Large intestine (tissue), 3 donors: Measurements from ENCODE around the gene TPRG1. TPM values are rescaled to one million over a fixed set of nuclear protein-coding genes. Genes with fewer than 3 reads are reported as not detected.

Source experiments
- DNase-seq, 2 donors: peaks; one replicate each; pipeline versions ENCODE4 v3.0.0 to v3.0.0-alpha.2; 2013
- H3K27ac ChIP-seq: one replicate; pipeline ENCODE4 v1.5.1; 2013; ENCODE audit warnings: low read length
- H3K27me3 ChIP-seq: 2 replicates; pipeline ENCODE4 v1.6.1; 2013; ENCODE audit warnings: low read length; ENCODE audit not compliant: control insufficient read depth, insufficient read depth
- H3K36me3 ChIP-seq: 2 replicates; pipeline ENCODE4 v1.6.1; 2013; ENCODE audit warnings: low read length; ENCODE audit not compliant: control insufficient read depth, insufficient read depth
- H3K4me1 ChIP-seq: one replicate; pipeline ENCODE4 v1.6.1; 2013; ENCODE audit warnings: low read length; ENCODE audit not compliant: control insufficient read depth, insufficient read depth
- H3K4me3 ChIP-seq: one replicate; pipeline ENCODE4 v1.5.1; 2013; ENCODE audit warnings: low read length
- H3K9me3 ChIP-seq: one replicate; pipeline ENCODE4 v1.6.1; 2013; ENCODE audit warnings: mild to moderate bottlenecking, low read depth, low read length, moderate library complexity; ENCODE audit not compliant: control insufficient read depth
- WGBS: methylation state at CpG from one replicate; pipeline ENCODE4 v1.1.5; 2013; ENCODE audit warnings: low lambda C conversion rate; ENCODE audit not compliant: insufficient coverage; 5-methylcytosine and 5-hydroxymethylcytosine counted together
- polyA plus RNA-seq: library from polyadenylated mRNA; unstranded; fragments of 120-200 nt; gene quantifications from one replicate; pipeline ENCODE4 v1.2.1, GENCODE V29; 2013

The TPRG1 gene
- polyA plus RNA-seq, 1 donor: 0.64 TPM

DNA sequence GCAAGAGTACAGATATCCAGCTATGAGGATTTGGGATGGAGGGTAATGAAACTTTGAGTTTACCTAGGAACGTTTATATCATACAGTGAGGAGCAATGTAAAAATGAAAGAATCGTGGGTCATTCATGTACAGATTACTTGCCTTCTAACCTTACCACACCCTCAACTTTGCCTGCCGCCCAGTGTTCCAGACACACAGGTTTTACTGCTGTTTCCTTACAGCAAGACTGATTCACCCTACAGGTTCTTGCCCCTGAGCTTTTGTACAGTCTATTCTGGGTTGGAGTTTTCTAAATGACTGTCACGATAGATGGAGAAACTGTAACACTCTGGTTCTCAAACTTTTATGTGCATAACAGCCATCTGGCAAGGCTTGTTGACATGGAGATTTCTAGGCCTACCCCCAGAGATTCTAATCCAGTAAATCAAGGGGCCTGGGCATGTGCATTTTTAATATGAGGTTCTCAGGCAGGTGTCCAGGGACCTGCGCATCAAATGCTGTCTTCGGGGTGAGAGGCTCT, 6.6 kb upstream of the TPRG1 start:
- WGBS: 73% methylated on average over 3 of the region's 6 CpGs
- Histone ChIP-seq H3K27me3 (no peaks in the 10 kb centered on the region), H3K4me3 (no peak overlapping the region), H3K9me3 (no peaks in the 10 kb centered on the region), H3K4me1 (no peaks in the 10 kb centered on the region), H3K27ac (no peak overlapping the region), H3K36me3 (no peaks in the 10 kb centered on the region)
- no peak for DNase-seq

DNA sequence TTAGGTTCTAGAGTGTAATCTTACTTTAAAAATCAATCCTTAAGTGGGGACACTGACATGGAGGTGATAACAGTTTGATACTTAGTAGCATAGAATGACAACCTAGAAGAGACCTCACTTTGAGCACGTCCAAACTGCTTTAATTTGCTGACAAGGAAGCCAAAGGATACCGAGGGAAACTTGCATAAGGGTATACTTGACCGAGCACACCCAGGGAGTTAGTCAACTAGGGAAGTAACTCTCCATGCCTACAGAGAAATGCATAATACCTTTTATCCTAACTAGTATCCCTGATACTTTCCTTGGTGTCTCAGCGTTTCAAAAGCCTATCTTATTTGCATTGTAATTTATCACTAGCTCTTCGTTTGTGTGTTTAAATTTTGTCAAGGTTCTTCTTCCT, 5.5 kb upstream of the TPRG1 start:
- Histone ChIP-seq H3K36me3 (no peaks in the 10 kb centered on the region), H3K27ac (no peak overlapping the region), H3K9me3 (no peaks in the 10 kb centered on the region), H3K4me1 (no peaks in the 10 kb centered on the region), H3K27me3 (no peaks in the 10 kb centered on the region), H3K4me3 (no peak overlapping the region)
- DNase-seq: no peak
- WGBS: 63% methylated on average over 2 of the region's 5 CpGs

DNA sequence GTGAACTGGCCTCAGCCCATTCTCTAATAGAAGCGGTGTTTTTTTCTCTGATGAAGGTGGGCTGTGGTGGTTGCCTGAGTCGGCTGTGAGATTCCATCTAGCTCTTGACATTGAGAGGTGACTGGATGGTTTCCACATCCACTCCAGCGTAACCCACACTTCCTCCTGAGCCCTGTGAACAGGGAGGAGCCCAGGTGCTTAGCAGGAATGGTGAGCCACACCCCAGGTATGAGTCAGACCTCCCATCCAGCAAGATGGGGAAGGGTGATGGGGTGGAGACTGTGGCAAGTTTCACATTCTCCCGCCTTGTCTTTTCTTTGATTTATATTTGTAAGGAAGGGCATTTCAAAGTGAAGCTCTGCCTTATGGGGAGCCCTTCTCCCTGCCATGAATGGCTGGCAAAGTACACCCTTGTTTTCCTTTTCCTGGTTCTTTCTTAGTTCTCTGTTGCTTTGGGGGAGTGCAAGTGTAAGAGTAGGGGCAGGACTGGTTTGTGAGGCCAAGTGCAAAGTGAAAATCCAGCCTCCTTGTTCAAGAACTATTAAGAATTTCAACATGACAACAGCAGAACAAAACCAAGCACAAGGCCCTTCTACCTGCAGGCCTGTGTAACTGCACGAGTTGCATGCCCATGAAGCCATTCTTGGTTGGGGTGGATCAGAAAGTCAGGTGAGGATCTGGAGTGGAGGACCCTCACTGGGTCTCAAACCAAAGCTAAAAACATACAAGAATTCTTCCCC, 4.6 kb upstream of the TPRG1 start:
- no peak overlapping the region for H3K4me3 ChIP-seq
- no CpG with 5 or more reads among the region's 5 CpGs for WGBS
- no peaks in the 10 kb centered on the region for H3K9me3 ChIP-seq
- H3K27me3 ChIP-seq: no peaks in the 10 kb centered on the region
- no peaks in the 10 kb centered on the region for H3K4me1 ChIP-seq
- H3K36me3 ChIP-seq: no peaks in the 10 kb centered on the region
- peak; percentile 64 to 75 for DNase-seq
- H3K27ac ChIP-seq: no peak overlapping the region

DNA sequence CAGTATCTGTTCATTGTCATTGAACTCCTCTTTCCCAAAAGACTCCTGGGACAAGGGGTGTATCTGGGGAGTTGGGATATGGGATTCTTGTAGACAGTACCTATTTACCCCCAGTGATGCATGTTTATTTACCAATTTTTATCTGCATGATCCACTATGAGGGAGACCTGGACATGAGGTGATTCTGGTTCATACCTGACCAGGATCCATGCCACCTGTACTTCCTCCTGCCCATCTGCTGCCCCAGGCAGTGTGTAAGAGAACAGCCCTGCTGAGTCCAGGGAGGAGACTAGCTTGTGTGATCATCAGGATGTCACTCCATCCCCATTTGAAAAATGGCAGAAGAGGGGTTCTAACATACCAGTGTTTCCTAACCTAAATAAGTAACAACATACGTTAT, 3.1 kb upstream of the TPRG1 start:
- no peak for DNase-seq
- Histone ChIP-seq H3K9me3 (no peaks in the 10 kb centered on the region), H3K27me3 (no peaks in the 10 kb centered on the region), H3K4me1 (no peaks in the 10 kb centered on the region), H3K36me3 (no peaks in the 10 kb centered on the region), H3K27ac (no peak overlapping the region), H3K4me3 (no peak overlapping the region)
- 100% methylated on average over 1 of the region's 1 CpG for WGBS

DNA sequence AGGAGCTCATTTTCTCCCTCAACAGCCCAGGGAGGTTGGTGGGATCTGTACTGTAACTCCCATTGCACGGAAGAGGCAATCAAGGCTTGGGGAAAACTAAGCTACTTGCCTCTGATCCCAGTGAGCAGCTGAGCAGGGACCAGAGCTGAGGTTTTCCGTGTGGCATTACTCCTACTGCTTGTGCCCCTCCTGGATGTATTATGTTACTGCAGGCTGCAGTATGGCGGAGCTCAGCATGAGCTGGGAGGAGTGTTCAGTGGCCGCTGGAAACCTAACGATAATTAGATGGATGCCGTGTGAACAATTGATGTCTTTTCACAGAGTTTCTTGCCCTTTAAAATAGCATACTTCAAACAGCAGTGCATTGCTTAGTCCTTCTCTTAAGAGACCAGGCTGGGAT, 2.0 kb upstream of the TPRG1 start:
- Histone ChIP-seq H3K9me3 (no peaks in the 10 kb centered on the region), H3K4me1 (no peaks in the 10 kb centered on the region), H3K27me3 (no peaks in the 10 kb centered on the region), H3K36me3 (no peaks in the 10 kb centered on the region), H3K27ac (no peak overlapping the region), H3K4me3 (no peak overlapping the region)
- no CpG with 5 or more reads among the region's 6 CpGs for WGBS
- DNase-seq: no peak

DNA sequence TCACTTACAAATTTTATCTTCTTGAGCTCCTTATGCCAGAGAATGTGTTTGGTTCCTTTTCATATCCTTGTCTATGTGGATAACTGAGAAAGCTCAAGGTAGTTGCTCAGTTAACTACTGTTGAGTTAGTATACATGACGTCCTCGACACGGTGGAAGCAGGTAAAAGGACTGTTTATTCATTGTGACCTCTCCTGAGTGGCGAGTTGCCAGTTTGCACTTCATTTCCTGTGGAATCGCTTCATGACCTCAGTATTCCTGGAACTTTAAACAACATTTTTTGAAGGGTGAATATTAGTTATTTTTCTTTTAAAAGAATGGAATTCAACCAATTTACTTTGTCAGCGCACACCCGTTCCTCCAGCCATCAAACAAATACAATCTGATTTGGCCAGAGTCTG, 1.2 kb upstream of the TPRG1 start:
- Histone ChIP-seq H3K4me3 (no peak overlapping the region), H3K4me1 (no peaks in the 10 kb centered on the region), H3K27me3 (no peaks in the 10 kb centered on the region), H3K27ac (no peak overlapping the region), H3K9me3 (no peaks in the 10 kb centered on the region), H3K36me3 (no peaks in the 10 kb centered on the region)
- DNase-seq: no peak
- no CpG with 5 or more reads among the region's 7 CpGs for WGBS

DNA sequence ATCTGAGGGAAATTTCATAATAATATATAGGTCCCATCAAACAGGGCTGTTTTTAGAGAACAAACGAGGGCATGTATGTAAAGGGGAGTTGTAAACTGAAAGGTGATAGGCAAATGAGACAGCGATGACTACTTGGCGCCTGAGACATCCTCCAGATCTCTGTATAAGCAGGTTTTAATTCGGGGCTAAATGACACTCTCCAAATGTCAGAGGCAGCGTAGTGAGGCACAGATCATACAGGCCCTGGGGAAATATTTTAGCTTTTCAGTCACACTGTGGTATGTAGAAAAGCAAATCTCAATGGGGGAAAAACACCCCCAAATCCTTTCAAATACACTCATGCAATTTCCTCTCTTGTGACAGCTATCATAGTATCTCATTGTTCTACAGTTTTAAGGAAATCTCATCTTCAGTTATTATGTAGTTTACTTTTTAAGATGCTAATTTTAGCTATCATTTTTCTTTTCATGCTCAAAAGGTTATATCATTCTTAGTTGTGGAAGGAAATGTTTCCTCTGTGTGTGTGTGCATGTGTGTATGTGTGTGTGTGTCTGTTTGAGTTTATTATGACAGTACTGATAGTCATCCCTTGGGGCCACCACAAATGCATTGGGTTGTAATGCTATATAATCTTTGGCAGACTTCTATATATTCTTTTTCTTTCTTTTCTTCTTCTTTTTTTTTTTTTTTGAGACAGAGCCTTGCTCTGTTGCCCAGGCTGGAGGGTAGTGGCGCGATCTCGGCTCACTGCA, 1.1 kb downstream of the TPRG1 start:
- Histone ChIP-seq H3K36me3 (no peaks in the 10 kb centered on the region), H3K9me3 (no peaks in the 10 kb centered on the region), H3K4me1 (no peaks in the 10 kb centered on the region), H3K27me3 (no peaks in the 10 kb centered on the region), H3K4me3 (no peak overlapping the region), H3K27ac (no peak overlapping the region)
- no peak for DNase-seq
- WGBS: no CpG with 5 or more reads among the region's 8 CpGs

DNA sequence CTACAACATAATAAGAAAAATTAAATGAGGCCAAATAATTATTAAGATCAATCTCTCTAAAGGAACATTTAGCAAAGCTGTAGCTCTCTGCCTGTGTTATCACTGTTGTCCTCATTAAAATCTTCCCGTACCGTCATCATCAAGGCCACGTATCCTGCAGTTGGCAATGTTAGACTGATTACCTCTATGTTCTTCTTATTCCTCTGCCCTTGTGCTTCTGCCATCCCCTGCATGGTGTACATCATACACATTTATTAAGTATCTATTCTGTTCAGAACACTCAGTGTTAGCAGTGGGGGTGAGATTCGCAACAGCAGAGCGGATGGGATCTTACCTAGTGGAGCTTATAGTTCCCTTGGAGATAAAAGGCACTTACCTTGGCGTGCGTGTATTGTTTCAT, 12.8 kb downstream of the TPRG1 start:
- H3K36me3 ChIP-seq: no peaks in the 10 kb centered on the region
- WGBS: no CpG with 5 or more reads among the region's 7 CpGs
- H3K4me1 ChIP-seq: peaks cover 7% of the 10 kb centered on the region
- H3K9me3 ChIP-seq: peaks cover 11% of the 10 kb centered on the region
- DNase-seq: no peak
- no peaks in the 10 kb centered on the region for H3K27me3 ChIP-seq
- no peak overlapping the region for H3K27ac ChIP-seq
- no peak overlapping the region for H3K4me3 ChIP-seq

DNA sequence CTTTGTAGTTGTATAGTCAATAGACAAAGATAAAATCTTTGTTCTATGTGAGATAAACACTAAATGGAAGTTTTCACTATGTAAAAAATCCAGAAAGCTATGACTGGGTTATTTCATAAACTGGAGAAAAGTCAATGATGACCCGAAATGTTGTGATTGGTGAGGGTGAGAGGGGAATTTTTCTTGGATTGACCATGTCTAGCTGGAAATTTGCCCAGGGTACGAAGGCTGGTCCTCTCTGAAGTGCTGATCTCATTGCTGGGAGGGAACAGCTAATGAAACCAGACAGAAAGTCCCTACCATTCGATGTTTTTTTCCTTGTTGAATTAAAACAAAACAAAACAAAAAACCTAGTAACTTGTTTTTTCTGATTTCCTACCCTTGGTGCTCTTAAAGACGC, 14.3 kb downstream of the TPRG1 start:
- Histone ChIP-seq H3K4me1 (peaks cover 7% of the 10 kb centered on the region), H3K4me3 (no peak overlapping the region), H3K27ac (no peak overlapping the region), H3K27me3 (no peaks in the 10 kb centered on the region), H3K36me3 (no peaks in the 10 kb centered on the region), H3K9me3 (no peaks in the 10 kb centered on the region)
- WGBS: 75% methylated on average over 2 of the region's 4 CpGs
- peak in 1 of 2 donors; percentile 9 for DNase-seq

DNA sequence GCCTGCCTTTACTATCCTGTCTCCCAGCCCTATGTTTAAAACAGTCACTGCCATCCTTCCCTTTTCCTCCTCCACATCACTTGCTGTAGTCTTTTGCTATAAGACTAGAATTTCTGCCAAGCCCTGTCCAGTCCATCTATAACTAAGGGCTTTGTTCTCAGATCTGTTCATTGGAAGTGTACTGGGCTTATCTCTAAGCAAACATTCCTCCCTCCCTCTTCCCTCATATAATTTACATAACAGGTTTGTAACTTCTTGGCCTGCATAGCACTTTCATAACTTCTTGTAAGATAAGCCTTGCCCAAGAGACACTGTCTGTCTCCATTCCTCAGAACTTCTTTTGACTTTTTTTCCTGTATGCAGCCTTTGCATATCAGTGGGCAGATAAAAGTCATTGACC, 16.7 kb downstream of the TPRG1 start:
- peaks cover 7% of the 10 kb centered on the region for H3K4me1 ChIP-seq
- H3K27me3 ChIP-seq: no peaks in the 10 kb centered on the region
- H3K4me3 ChIP-seq: no peak overlapping the region
- no peaks in the 10 kb centered on the region for H3K36me3 ChIP-seq
- H3K27ac ChIP-seq: no peak overlapping the region
- peaks cover 8% of the 10 kb centered on the region for H3K9me3 ChIP-seq
- peak; percentile 79 to 88 for DNase-seq

DNA sequence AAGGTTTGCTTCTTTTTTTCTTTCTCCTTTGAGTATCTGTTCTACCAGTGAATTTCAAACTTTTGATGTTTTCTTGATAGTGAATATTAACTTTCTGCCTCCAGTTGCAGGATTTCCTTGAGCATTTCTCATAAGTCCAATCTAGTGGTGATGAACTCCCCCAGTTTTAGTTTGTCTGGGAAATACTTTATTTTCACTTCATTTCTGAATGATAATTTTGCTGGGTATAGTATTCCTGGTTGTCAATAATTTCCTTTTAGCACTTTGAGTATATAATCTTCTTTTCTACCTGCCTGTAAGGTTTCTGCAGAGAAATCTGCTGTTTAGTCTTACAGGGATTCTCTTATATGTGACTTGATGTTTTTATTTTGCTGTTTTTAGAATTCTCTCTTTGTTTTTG, 21.0 kb downstream of the TPRG1 start:
- H3K9me3 ChIP-seq: peaks cover 18% of the 10 kb centered on the region
- no peak overlapping the region for H3K27ac ChIP-seq
- DNase-seq: no peak
- H3K36me3 ChIP-seq: no peaks in the 10 kb centered on the region
- peaks cover 7% of the 10 kb centered on the region for H3K4me1 ChIP-seq
- no peaks in the 10 kb centered on the region for H3K27me3 ChIP-seq
- no peak overlapping the region for H3K4me3 ChIP-seq
